GM18951 (cell line): ENCODE measurements around the gene EML3.
"Not testable (repeated sequence)": the region's sequence is repeated elsewhere in the genome, so short reads cannot be mapped to it uniquely, and the experiment has no call there.

Experiments used
- POLR2A ChIP-seq: IDR thresholded peaks from 4 replicates; pipeline ENCODE4 v1.6.1; 2011; ENCODE audit warnings: mild to moderate bottlenecking; ENCODE audit not compliant: insufficient read length, insufficient read depth; ENCODE audit errors: extremely low read depth
- in situ Hi-C: fragments of 300-500 bp; cut with MboI; formaldehyde crosslinking; loops from one replicate; pipeline ENCODE4 v1.12.0; 2022; ENCODE audit warnings: low sequenced_read_pairs, mixed read lengths, inconsistent platforms; ENCODE audit not compliant: unreplicated experiment

Gene EML3

GRCh38 chr11:62579252-62579651 lies 33.3 kb downstream of the EML3 start:
- no peak for TF ChIP-seq POLR2A
- in situ Hi-C loops: no loop called here

GRCh38 chr11:62578541-62578940 lies 34.0 kb downstream of the EML3 start:
- no peak for TF ChIP-seq POLR2A
- in situ Hi-C loops: no loop called here

- in situ Hi-C loops: no loop called here
- no peak for TF ChIP-seq POLR2A
Observed at GRCh38 chr11:62577046-62577714, 35.4 kb downstream of the EML3 start.

GRCh38 chr11:62575837-62576236 lies 36.7 kb downstream of the EML3 start:
- in situ Hi-C loops: no loop called here
- no peak for TF ChIP-seq POLR2A

- TF ChIP-seq POLR2A: peak; percentile 8
- in situ Hi-C loops: no loop called here
Observed at GRCh38 chr11:62575156-62575555, 37.4 kb downstream of the EML3 start.

- in situ Hi-C loops: no loop called here
- peak; percentile 10 for TF ChIP-seq POLR2A
Observed at GRCh38 chr11:62574363-62575071, 38.1 kb downstream of the EML3 start.

GRCh38 chr11:62573592-62574362 lies 38.8 kb downstream of the EML3 start, which contains the start of gene EEF1G:
EEF1G (minus strand) TSS chr11:62573891; CDS start chr11:62573842, 49 bp downstream.
- peak; percentile 94 for TF ChIP-seq POLR2A
- in situ Hi-C loops: no loop called here

GRCh38 chr11:62573006-62573591 lies 39.5 kb downstream of the EML3 start:
- in situ Hi-C loops: no loop called here

GRCh38 chr11:62572431-62572830 lies 40.1 kb downstream of the EML3 start:
- TF ChIP-seq POLR2A: no peak
- in situ Hi-C loops: no loop called here

More at GRCh38 chr11:62573006-62573591, 39.5 kb downstream of the EML3 start:
- TF ChIP-seq POLR2A: no peak

GRCh38 chr11:62571493-62571892 lies 41.1 kb downstream of the EML3 start:
- in situ Hi-C loops: not testable (repeated sequence)

GRCh38 chr11:62570903-62571302 lies 41.7 kb downstream of the EML3 start:
- in situ Hi-C loops: not testable (repeated sequence)

GRCh38 chr11:62569611-62570010 lies 43.0 kb downstream of the EML3 start:
- in situ Hi-C loops: no loop called here
- TF ChIP-seq POLR2A: no peak

- in situ Hi-C loops: no loop called here
- no peak for TF ChIP-seq POLR2A
Observed at GRCh38 chr11:62567018-62567633, 45.4 kb downstream of the EML3 start.
